Stomach smooth muscle (tissue), 2 donors: ENCODE results near the gene NR2F1-AS1.

ENCODE experiments used
- H3K27ac ChIP-seq: one replicate; pipeline ENCODE4 v1.7.0; 2013; ENCODE audit warnings: mild to moderate bottlenecking, low read length, inconsistent platforms
- H3K27me3 ChIP-seq, 2 donors: one replicate each; pipeline ENCODE4 v1.7.0; 2013; ENCODE audit warnings: low read length in 2 of 2; ENCODE audit not compliant: insufficient read depth in 2 of 2, control insufficient read depth in 1 of 2
- H3K36me3 ChIP-seq, 2 donors: one replicate each; pipeline ENCODE4 v1.7.0; 2013; ENCODE audit warnings: low read length in 2 of 2; ENCODE audit not compliant: control insufficient read depth in 2 of 2, insufficient read depth in 2 of 2
- H3K4me1 ChIP-seq: one replicate; pipeline ENCODE4 v1.7.0; 2013; ENCODE audit warnings: low read length; ENCODE audit not compliant: control insufficient read depth, insufficient read depth
- H3K4me3 ChIP-seq, 2 donors: one replicate each; pipeline ENCODE4 v1.7.0; 2013; ENCODE audit warnings: low read length in 2 of 2
- H3K9ac ChIP-seq, 2 donors: one replicate each; pipeline ENCODE4 v1.7.0; 2013; ENCODE audit warnings: low read length in 2 of 2, mild to moderate bottlenecking in 1 of 2
- H3K9me3 ChIP-seq, 2 donors: one replicate each; pipeline ENCODE4 v1.7.0; 2013; ENCODE audit warnings: low read length in 2 of 2; ENCODE audit not compliant: control insufficient read depth in 2 of 2
- donor health status: healthy.
- donor health status: Pancreatic carcinoma.

NR2F1-AS1 gene

GRCh38 chr5:93378073-93378472 lies 202.9 kb downstream of the NR2F1-AS1 start:
- H3K27me3 ChIP-seq, result no peaks in the 10 kb centered on the region
- H3K9me3 ChIP-seq, result no peaks in the 10 kb centered on the region
- no peaks in the 10 kb centered on the region for H3K4me1 ChIP-seq
- H3K36me3 ChIP-seq, result no peaks in the 10 kb centered on the region
- no peak overlapping the region for H3K27ac ChIP-seq
- H3K9ac ChIP-seq, result no peak overlapping the region
- H3K4me3 ChIP-seq, result no peak overlapping the region

DNA sequence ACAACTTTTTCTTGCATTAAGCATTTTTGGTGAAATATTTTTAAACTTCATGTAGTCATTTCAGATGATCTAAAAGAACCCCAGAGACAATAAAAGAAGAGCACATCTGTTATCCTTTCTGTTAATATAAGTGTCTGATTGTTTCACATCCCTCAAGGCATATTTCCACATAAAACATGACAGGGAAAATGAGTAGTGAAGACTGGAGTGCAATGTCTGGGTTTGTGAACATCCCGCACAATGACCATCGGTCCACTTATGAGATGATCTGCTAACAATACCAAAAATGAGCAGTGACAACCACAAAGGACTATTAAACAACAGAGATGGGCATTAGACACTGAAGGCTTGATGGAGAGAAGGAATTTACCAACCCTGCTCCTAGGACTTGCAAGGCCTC lies 209.1 kb downstream of the NR2F1-AS1 start:
- Histone ChIP-seq H3K4me1 (no peaks in the 10 kb centered on the region), H3K9me3 (no peaks in the 10 kb centered on the region), H3K36me3 (no peaks in the 10 kb centered on the region), H3K27me3 (no peaks in the 10 kb centered on the region), H3K9ac (no peak overlapping the region), H3K27ac (no peak overlapping the region), H3K4me3 (no peak overlapping the region)

GRCh38 chr5:93364378-93364777 lies 216.6 kb downstream of the NR2F1-AS1 start:
- no peak overlapping the region for H3K9ac ChIP-seq
- no peaks in the 10 kb centered on the region for H3K4me1 ChIP-seq
- H3K4me3 ChIP-seq, result no peak overlapping the region
- no peaks in the 10 kb centered on the region for H3K36me3 ChIP-seq
- no peaks in the 10 kb centered on the region for H3K9me3 ChIP-seq
- H3K27me3 ChIP-seq, result no peaks in the 10 kb centered on the region
- no peak overlapping the region for H3K27ac ChIP-seq

GRCh38 chr5:93360436-93361088 lies 220.5 kb downstream of the NR2F1-AS1 start:
- no peak overlapping the region for H3K4me3 ChIP-seq
- no peaks in the 10 kb centered on the region for H3K27me3 ChIP-seq
- no peaks in the 10 kb centered on the region for H3K4me1 ChIP-seq
- H3K9me3 ChIP-seq, result no peaks in the 10 kb centered on the region
- no peaks in the 10 kb centered on the region for H3K36me3 ChIP-seq
- no peak overlapping the region for H3K9ac ChIP-seq
- H3K27ac ChIP-seq, result no peak overlapping the region

GRCh38 chr5:93359960-93360305 lies 221.1 kb downstream of the NR2F1-AS1 start:
- no peaks in the 10 kb centered on the region for H3K27me3 ChIP-seq
- H3K4me1 ChIP-seq, result no peaks in the 10 kb centered on the region
- H3K9me3 ChIP-seq, result no peaks in the 10 kb centered on the region
- no peak overlapping the region for H3K9ac ChIP-seq
- no peaks in the 10 kb centered on the region for H3K36me3 ChIP-seq
- no peak overlapping the region for H3K4me3 ChIP-seq
- no peak overlapping the region for H3K27ac ChIP-seq
